ENCODE results near the gene C11orf21.

Gene C11orf21

GRCh38 chr11:2310073-2310785 is 8.5 kb upstream of the C11orf21 start:
- FAIRE-seq (no peak), DNase-seq (ENCODE audit: extremely low spot score, insufficient read length, low read depth) (no peak)

- no peak for DNase-seq (ENCODE audit: extremely low spot score, insufficient read length, low read depth)
- FAIRE-seq = no peak
Observed at GRCh38 chr11:2309251-2310072, 7.7 kb upstream of the C11orf21 start.

- FAIRE-seq (no peak), DNase-seq (ENCODE audit: extremely low spot score, insufficient read length, low read depth) (no peak)
Observed at GRCh38 chr11:2308713-2309112, 7.0 kb upstream of the C11orf21 start.

- no peak for DNase-seq (ENCODE audit: extremely low spot score, insufficient read length, low read depth)
- no peak for FAIRE-seq
Observed at GRCh38 chr11:2307501-2308331, 6.0 kb upstream of the C11orf21 start.

GRCh38 chr11:2306877-2307500 is 5.3 kb upstream of the C11orf21 start:
- FAIRE-seq (no peak), DNase-seq (ENCODE audit: extremely low spot score, insufficient read length, low read depth) (no peak)

- no peak for DNase-seq (ENCODE audit: extremely low spot score, insufficient read length, low read depth)
- no peak for FAIRE-seq
Observed at GRCh38 chr11:2306452-2306823, 4.7 kb upstream of the C11orf21 start.

GRCh38 chr11:2305788-2306451 is 4.2 kb upstream of the C11orf21 start:
- DNase-seq (ENCODE audit: extremely low spot score, insufficient read length, low read depth) (no peak), FAIRE-seq (no peak)

- FAIRE-seq (peak; percentile 54), DNase-seq (ENCODE audit: extremely low spot score, insufficient read length, low read depth) (peak; percentile 59)
Observed at GRCh38 chr11:2305140-2305778, 3.5 kb upstream of the C11orf21 start.

GRCh38 chr11:2304506-2305139 is 2.9 kb upstream of the C11orf21 start:
- DNase-seq (ENCODE audit: extremely low spot score, insufficient read length, low read depth) (no peak), FAIRE-seq (no peak)

- FAIRE-seq = no peak
- no peak for DNase-seq (ENCODE audit: extremely low spot score, insufficient read length, low read depth)
Observed at GRCh38 chr11:2303627-2304505, 2.1 kb upstream of the C11orf21 start.

- FAIRE-seq = no peak
- no peak for DNase-seq (ENCODE audit: extremely low spot score, insufficient read length, low read depth)
Observed at GRCh38 chr11:2302896-2303626, 1.3 kb upstream of the C11orf21 start.

- FAIRE-seq = no peak
Observed at GRCh38 chr11:2302306-2302895, 683 bp upstream of the C11orf21 start.

GRCh38 chr11:2300936-2301630 is 635 bp downstream of the C11orf21 start:
- no peak for DNase-seq (ENCODE audit: extremely low spot score, insufficient read length, low read depth)
- FAIRE-seq = no peak

More at GRCh38 chr11:2302306-2302895, 683 bp upstream of the C11orf21 start:
- no peak for DNase-seq (ENCODE audit: extremely low spot score, insufficient read length, low read depth)

GRCh38 chr11:2300290-2300935 is 1.3 kb downstream of the C11orf21 start:
- FAIRE-seq (no peak), DNase-seq (ENCODE audit: extremely low spot score, insufficient read length, low read depth) (no peak)

- DNase-seq (ENCODE audit: extremely low spot score, insufficient read length, low read depth) = no peak
- FAIRE-seq = no peak
Observed at GRCh38 chr11:2299773-2300172, 1.9 kb downstream of the C11orf21 start.
